GM19099 (cell line): ENCODE data around the gene RNF20.

Source experiments
- POLR2A ChIP-seq: IDR thresholded peaks from 3 replicates; pipeline ENCODE4 v1.6.1; 2011; ENCODE audit warnings: low read depth; ENCODE audit not compliant: insufficient read length; ENCODE audit errors: extremely low read depth

RNF20 gene

GRCh38 chr9:101516655-101517054 is 17.0 kb upstream of the RNF20 start:
- TF ChIP-seq POLR2A: no peak

- no peak for TF ChIP-seq POLR2A
These were observed 9.3 kb upstream of the RNF20 start for GRCh38 chr9:101524371-101524770.

GRCh38 chr9:101527066-101527465 is 6.6 kb upstream of the RNF20 start:
- no peak for TF ChIP-seq POLR2A

GRCh38 chr9:101528015-101528414 is 5.6 kb upstream of the RNF20 start:
- no peak for TF ChIP-seq POLR2A

GRCh38 chr9:101530076-101530711 is 3.5 kb upstream of the RNF20 start:
- TF ChIP-seq POLR2A: no peak

- TF ChIP-seq POLR2A: no peak
These were observed 2.7 kb downstream of the RNF20 start for GRCh38 chr9:101536351-101536750.

GRCh38 chr9:101536938-101537337 is 3.3 kb downstream of the RNF20 start:
- no peak for TF ChIP-seq POLR2A

- TF ChIP-seq POLR2A: no peak
These were observed 6.4 kb downstream of the RNF20 start for GRCh38 chr9:101540069-101540468.

GRCh38 chr9:101543098-101543735 is 9.6 kb downstream of the RNF20 start:
- TF ChIP-seq POLR2A: no peak

- TF ChIP-seq POLR2A: no peak
These were observed 28.1 kb downstream of the RNF20 start for GRCh38 chr9:101561740-101562139.

- no peak for TF ChIP-seq POLR2A
These were observed 29.3 kb downstream of the RNF20 start for GRCh38 chr9:101562966-101563365.

GRCh38 chr9:101564252-101564651 is 30.6 kb downstream of the RNF20 start:
- no peak for TF ChIP-seq POLR2A

- no peak for TF ChIP-seq POLR2A
These were observed 33.5 kb downstream of the RNF20 start for GRCh38 chr9:101566904-101567724.

GRCh38 chr9:101567725-101568350 is 34.2 kb downstream of the RNF20 start:
- TF ChIP-seq POLR2A: no peak

- no peak for TF ChIP-seq POLR2A
These were observed 36.3 kb downstream of the RNF20 start for GRCh38 chr9:101569741-101570501.
